ENCODE data around the gene RCOR2.

Gene RCOR2

GRCh38 chr11:63922673-63923192, 5.8 kb upstream of the RCOR2 start:
- DNase-seq (ENCODE audit: low spot score): no peak

GRCh38 chr11:63920939-63921417, 4.0 kb upstream of the RCOR2 start:
- no peak for DNase-seq (ENCODE audit: low spot score)

- DNase-seq (ENCODE audit: low spot score): peak; percentile 87
Observed at GRCh38 chr11:63920126-63920938, 3.4 kb upstream of the RCOR2 start.

- peak; percentile 76 for DNase-seq (ENCODE audit: low spot score)
Observed at GRCh38 chr11:63919267-63920125, 2.5 kb upstream of the RCOR2 start.

- DNase-seq (ENCODE audit: low spot score): peak; percentile 56
Observed at GRCh38 chr11:63918507-63919191, 1.7 kb upstream of the RCOR2 start.

- DNase-seq (ENCODE audit: low spot score): peak; percentile 91
Observed at GRCh38 chr11:63917692-63918506, 935 bp upstream of the RCOR2 start.

GRCh38 chr11:63915961-63916836, 765 bp downstream of the RCOR2 start:
- peak; percentile 56 for DNase-seq (ENCODE audit: low spot score)

GRCh38 chr11:63914896-63915691, 1.9 kb downstream of the RCOR2 start:
- DNase-seq (ENCODE audit: low spot score): peak; percentile 38

- DNase-seq (ENCODE audit: low spot score): no peak
Observed at GRCh38 chr11:63913866-63914830, 2.8 kb downstream of the RCOR2 start.

- no peak for DNase-seq (ENCODE audit: low spot score)
Observed at GRCh38 chr11:63912678-63913077, 4.3 kb downstream of the RCOR2 start.

- no peak for DNase-seq (ENCODE audit: low spot score)
Observed at GRCh38 chr11:63911876-63912275, 5.1 kb downstream of the RCOR2 start.

- DNase-seq (ENCODE audit: low spot score): no peak
Observed at GRCh38 chr11:63911440-63911839, 5.5 kb downstream of the RCOR2 start.

GRCh38 chr11:63910675-63911074, 6.3 kb downstream of the RCOR2 start:
- DNase-seq (ENCODE audit: low spot score): no peak

GRCh38 chr11:63909591-63910506, 7.1 kb downstream of the RCOR2 start:
- DNase-seq (ENCODE audit: low spot score): no peak

GRCh38 chr11:63908631-63909401, 8.1 kb downstream of the RCOR2 start:
- no peak for DNase-seq (ENCODE audit: low spot score)

- no peak for DNase-seq (ENCODE audit: low spot score)
Observed at GRCh38 chr11:63907808-63908530, 9.0 kb downstream of the RCOR2 start.
